ENCODE measurements around the gene RBFOX2. TPM values are rescaled to one million over a fixed set of nuclear protein-coding genes. Genes with fewer than 3 reads are reported as not detected.

The RBFOX2 gene
- total and polyA plus RNA-seq, 2 of the 8 experiments (the other 6 are each of a cell fraction or from before 2014, with no cell fraction given), result 121 to 122 TPM

DNA sequence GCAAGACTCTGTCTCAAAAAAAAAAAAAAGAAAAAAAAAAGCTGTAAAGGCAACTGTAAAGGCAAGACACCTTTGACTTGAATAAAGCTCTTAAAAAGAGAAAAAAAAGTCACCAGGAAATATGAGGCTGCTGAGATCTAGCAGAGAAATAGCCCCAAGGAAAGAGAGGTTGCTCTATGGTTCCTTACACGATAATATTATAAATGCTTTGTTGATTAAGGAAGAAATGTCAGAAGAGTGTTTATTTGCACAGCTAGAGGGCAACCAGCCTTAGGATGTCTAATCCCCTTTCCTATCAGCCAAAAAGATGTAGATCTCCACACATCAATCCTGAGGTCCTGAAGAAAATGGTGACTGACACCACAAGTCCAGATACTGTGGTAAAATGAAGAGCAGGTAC lies 32.0 kb downstream of the RBFOX2 start:
- H3K14ac ChIP-seq (ENCODE audit: insufficient read length), result no peak overlapping the region
- H3K56ac ChIP-seq (replicated peaks; ENCODE audit: insufficient read length, low read depth, low read length), result no peak overlapping the region
- H3K27ac ChIP-seq (ENCODE audit: low read depth, low read length), result no peak overlapping the region
- no peak overlapping the region for H2BK5ac ChIP-seq (ENCODE audit: low read depth, low read length)
- ChIA-PET CTCF (ENCODE audit: partially characterized antibody) (interaction anchor here (1.3 kb wide), 1 partner anchor 38 kb away, joined by 3 read pairs; no protein-coding TSS in a partner anchor), POLR2A (ENCODE audit: partially characterized antibody) (interaction anchor here (1.1 to 1.9 kb wide), 2 partner anchors 8 to 9 kb away, joined by 4 to 5 read pairs; no protein-coding TSS in a partner anchor)
- H3K4me3 ChIP-seq (ENCODE audit: extremely low read depth in 1 of 4, insufficient read depth in 2 of 4, low read depth in 3 of 4, low read length in 4 of 4), result no peak overlapping the region
- H2AFZ ChIP-seq (ENCODE audit: low read length), result no peak overlapping the region
- no peak overlapping the region for H2BK12ac ChIP-seq (ENCODE audit: low read depth, low read length)
- no peaks in the 10 kb centered on the region for H3K27me3 ChIP-seq (replicated peaks in 1 of 4; ENCODE audit: control insufficient read depth in 3 of 4, extremely low read depth in 1 of 4, insufficient read depth in 3 of 4, low read length in 3 of 4)
- H4K20me1 ChIP-seq (replicated peaks in 1 of 2; ENCODE audit: control insufficient read depth in 1 of 2, insufficient read depth in 2 of 2, low read length in 2 of 2), result peaks cover 0 to 5% of the 10 kb centered on the region in 2 experiments
- TF ChIP-seq, protein P1, sequence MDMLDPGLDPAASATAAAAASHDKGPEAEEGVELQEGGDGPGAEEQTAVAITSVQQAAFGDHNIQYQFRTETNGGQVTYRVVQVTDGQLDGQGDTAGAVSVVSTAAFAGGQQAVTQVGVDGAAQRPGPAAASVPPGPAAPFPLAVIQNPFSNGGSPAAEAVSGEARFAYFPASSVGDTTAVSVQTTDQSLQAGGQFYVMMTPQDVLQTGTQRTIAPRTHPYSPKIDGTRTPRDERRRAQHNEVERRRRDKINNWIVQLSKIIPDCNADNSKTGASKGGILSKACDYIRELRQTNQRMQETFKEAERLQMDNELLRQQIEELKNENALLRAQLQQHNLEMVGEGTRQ (IDR thresholded peaks at IDR 0.05; ENCODE audit: low read length), result no peak
- TF ChIP-seq SP4 (IDR thresholded peaks at IDR 0.05; ENCODE audit: low read length) (no peak), ASH2L (IDR thresholded peaks at IDR 0.05; ENCODE audit: low read length) (no peak), POLR2AphosphoS5 (IDR thresholded peaks at IDR 0.05; ENCODE audit: low read depth, low read length) (no peak), ZNF274 (IDR thresholded peaks at IDR 0.05; ENCODE audit: borderline replicate concordance, extremely low read depth, low read length) (no peak)
- H4K8ac ChIP-seq (ENCODE audit: extremely low read depth, insufficient read depth, low read length), result no peak overlapping the region
- H4K5ac ChIP-seq (ENCODE audit: insufficient read length, low read depth, low read length), result no peak overlapping the region
- no peak overlapping the region for H2BK20ac ChIP-seq (ENCODE audit: low read length)
- no peaks in the 10 kb centered on the region for H3K23me2 ChIP-seq (ENCODE audit: low read depth, low read length)
- no peak for DNase-seq (ENCODE audit: low read depth in 1 of 2, low spot score in 2 of 2)
- no peak overlapping the region for H2AK5ac ChIP-seq (ENCODE audit: low read depth, low read length)
- peaks cover 0 to 76% of the 10 kb centered on the region in 2 experiments; a peak in 3 of 4 replicates for H3K79me2 ChIP-seq (ENCODE audit: control insufficient read depth in 1 of 2, insufficient read depth in 2 of 2, low read length in 2 of 2)
- H3K4me2 ChIP-seq (ENCODE audit: insufficient read depth in 1 of 2, low read depth in 2 of 2, low read length in 2 of 2), result no peak overlapping the region
- no peak overlapping the region for H3K18ac ChIP-seq (ENCODE audit: extremely low read depth, low read length)
- no peaks in the 10 kb centered on the region; a peak in 1 of 8 replicates for H3K36me3 ChIP-seq (ENCODE audit: control insufficient read depth in 2 of 4, insufficient read depth in 4 of 4, low read length in 3 of 4)
- H3K9ac ChIP-seq (replicated peaks in 1 of 4; ENCODE audit: extremely low read depth in 1 of 4, low read depth in 3 of 4, low read length in 3 of 4), result no peak overlapping the region
- H4K91ac ChIP-seq (replicated peaks; ENCODE audit: insufficient read length, low read length), result no peak overlapping the region
- H2BK120ac ChIP-seq (replicated peaks; ENCODE audit: low read depth, low read length), result no peak overlapping the region
- H3K4me1 ChIP-seq (replicated peaks in 1 of 4; ENCODE audit: control insufficient read depth in 3 of 4, insufficient read depth in 4 of 4, low read length in 3 of 4), result peaks cover 0 to 4% (median under 1%) of the 10 kb centered on the region in 4 experiments; a peak in 2 of 7 replicates
- H3K79me1 ChIP-seq (ENCODE audit: low read depth, low read length), result peaks cover 3% of the 10 kb centered on the region; the same call in 1 of the 2 replicates
- no peak for FAIRE-seq
- H3K9me3 ChIP-seq (ENCODE audit: insufficient read depth in 2 of 2, low read depth in 1 of 2, low read length in 1 of 2), result peaks cover 0 to 4% of the 10 kb centered on the region in 2 experiments; a peak in 2 of 4 replicates
- no peak overlapping the region for H3K23ac ChIP-seq (ENCODE audit: insufficient read length)
- H2BK15ac ChIP-seq (ENCODE audit: low read length), result no peak overlapping the region
- WGBS, 2 experiments (ENCODE audit: extremely low coverage in 1 of 2, insufficient coverage in 1 of 2, insufficient read length in 1 of 2, insufficient replicate concordance in 2 of 2, low coverage in 1 of 2, low lambda C conversion rate in 2 of 2, missing lambda C conversion rate in 1 of 2), result 100% methylated on average over 1 of the region's 1 CpG; no CpG with 5 or more reads in 1 of the 2 experiments
- no peak overlapping the region for H3K4ac ChIP-seq (replicated peaks; ENCODE audit: insufficient read length, low read depth, low read length)

Measured in H1 (cell line).